Inflammatory macrophage treated with lipopolysaccharide for 1 hour (primary cell): Measurements from ENCODE around the gene HERPUD1.

Experiments
- DNase-seq, 2 donors: peaks; one replicate each; pipeline ENCODE4 v3.0.0-alpha.2; 2020 to 2022

HERPUD1 gene

DNA sequence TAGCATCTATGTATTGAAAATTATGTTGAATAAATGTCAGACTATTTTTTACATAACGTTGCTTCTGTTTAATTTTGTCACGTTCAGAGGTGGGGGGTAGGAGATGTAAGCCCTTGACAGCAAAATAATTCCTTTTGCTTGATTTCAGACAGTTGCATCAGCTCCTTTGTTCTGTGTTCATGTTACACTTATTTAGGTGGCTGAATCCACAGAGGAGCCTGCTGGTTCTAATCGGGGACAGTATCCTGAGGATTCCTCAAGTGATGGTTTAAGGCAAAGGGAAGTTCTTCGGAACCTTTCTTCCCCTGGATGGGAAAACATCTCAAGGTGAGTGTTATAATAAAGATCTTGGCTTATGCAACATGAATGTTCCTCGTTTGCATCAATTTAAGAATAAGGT, 4.5 kb downstream of the HERPUD1 start:
- DNase-seq: no peak

DNA sequence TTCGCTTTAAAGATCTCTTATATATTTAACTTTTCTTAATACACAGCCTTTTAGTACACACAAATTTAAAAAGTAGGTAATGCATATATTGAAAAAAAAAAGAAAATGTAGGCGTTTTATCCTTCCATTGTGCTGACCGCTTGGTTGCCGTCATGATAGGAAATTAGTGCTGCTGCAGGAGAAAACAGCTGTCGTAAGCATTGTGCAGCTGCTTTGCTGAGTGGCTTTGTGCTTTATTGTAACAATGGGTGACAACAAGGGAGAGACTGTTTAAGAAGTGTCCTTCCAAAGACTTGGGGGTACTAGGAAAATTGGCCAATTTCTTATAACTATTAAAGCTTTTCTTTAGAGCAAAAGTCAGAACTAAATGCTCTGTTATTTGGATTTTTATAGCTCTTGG, 5.0 kb downstream of the HERPUD1 start:
- no peak for DNase-seq

- no peak for DNase-seq
Measured at GRCh38 chr16:56938664-56939513, 6.9 kb downstream of the HERPUD1 start.

DNA sequence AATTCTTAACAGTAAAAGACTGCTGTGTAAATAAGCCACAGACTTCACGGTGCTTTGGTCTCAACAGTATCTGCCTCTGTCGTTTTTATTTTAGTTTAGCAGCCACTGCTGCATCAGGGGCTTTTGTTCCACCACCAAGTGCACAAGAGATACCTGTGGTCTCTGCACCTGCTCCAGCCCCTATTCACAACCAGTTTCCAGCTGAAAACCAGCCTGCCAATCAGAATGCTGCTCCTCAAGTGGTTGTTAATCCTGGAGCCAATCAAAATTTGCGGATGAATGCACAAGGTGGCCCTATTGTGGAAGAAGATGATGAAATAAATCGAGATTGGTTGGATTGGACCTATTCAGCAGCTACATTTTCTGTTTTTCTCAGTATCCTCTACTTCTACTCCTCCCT, 7.9 kb downstream of the HERPUD1 start:
- DNase-seq: no peak

- DNase-seq: no peak
Measured at GRCh38 chr16:56941092-56941491, 9.2 kb downstream of the HERPUD1 start.

DNA sequence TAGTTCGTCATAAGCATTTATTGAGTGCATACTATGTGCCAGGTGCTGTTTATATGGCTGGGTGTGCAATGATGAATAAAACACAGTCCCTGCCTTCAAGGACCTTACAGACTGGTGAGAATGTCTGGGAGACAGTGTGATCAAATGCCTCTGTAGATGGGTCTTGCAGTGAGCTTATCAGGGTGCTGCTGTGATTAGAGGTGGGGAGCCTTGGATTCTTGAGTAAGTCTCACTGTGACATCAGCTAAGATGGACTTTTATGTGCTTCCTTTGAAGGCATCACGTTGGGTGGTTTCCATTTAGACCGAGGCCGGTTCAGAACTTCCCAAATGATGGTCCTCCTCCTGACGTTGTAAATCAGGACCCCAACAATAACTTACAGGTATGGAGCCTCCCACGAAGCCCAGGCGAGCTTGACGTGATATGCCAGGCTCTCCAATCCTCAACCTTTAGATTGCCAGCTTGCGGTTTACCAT, 10.0 kb downstream of the HERPUD1 start:
- DNase-seq: no peak

GRCh38 chr16:56943761-56944375, 11.9 kb downstream of the HERPUD1 start:
- no peak for DNase-seq

DNA sequence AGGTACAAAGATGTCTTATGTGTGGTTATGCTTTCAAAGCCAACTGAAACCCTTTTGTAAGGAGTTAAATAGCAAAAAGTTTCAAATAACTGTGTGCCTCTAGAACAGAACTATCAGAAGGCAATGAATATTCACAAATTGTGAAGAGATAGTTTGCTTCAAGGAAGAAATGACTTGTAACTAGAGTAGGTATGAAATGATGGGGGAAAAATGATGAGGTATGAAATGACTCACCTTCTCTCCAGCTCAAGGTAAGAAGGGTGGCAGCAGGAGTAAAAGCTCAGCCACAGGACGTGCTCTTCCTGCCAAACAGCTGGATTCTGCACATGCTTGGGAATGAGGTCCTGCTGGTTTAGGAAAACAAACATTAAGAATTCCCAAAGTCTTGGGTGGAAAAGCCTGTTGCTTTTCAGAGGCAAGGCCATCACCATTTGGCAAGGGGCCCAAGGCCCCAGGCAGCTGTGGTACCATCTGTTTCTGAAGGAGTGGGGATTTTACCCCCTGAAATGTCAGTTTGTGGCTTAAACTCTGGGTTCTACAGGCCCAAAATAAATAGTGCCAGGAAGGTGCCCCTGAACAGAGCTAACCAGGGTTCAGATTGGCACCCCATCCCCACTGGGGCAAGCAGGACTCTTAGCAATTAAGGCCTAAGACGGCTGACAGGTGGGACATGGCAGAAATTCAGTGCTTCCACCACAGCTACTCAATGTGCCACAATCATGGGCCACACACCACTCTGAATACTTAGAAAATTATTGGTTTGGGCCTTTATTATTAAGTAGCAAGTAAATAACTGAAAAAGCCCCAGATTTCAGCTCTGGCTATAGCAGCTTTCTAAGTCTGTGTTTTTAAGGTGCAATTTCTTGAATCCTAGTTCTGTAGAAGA, 13.3 kb downstream of the HERPUD1 start:
- no peak for DNase-seq

DNA sequence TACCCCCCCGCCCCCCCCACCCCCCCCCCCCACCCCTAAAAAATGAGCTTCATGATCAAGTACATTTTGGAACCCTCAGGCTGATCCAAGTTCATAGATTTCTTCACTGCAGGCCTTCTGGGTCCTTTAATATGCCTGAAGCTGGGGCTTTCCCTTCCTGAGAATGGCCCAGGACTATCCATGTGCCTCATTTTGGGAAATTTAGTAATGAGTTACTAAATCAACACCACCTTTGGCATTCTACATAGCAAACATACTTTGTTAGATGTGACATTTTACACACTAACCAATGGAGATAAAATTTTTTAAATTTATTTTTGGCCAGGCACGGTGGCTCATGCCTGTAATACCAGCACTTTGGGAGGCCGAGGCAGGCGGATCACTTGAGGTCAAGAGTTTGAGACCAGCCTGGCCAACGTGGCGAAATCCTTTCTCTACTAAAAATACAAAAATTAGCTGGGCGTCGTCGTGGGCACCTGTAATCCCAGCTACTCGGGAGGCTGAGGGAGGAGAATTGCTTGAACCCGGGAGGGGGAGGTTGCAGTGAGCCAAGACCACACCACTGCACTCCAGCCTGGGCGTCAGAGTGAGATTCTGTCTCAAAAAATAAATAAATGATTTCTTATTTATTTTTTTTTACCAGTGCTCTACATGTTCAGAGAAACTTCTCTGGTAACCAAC, 14.0 kb downstream of the HERPUD1 start:
- no peak for DNase-seq

- peak in 1 of 2 donors; percentile 62 for DNase-seq
Measured at GRCh38 chr16:56946767-56947603, 15.0 kb downstream of the HERPUD1 start.

DNA sequence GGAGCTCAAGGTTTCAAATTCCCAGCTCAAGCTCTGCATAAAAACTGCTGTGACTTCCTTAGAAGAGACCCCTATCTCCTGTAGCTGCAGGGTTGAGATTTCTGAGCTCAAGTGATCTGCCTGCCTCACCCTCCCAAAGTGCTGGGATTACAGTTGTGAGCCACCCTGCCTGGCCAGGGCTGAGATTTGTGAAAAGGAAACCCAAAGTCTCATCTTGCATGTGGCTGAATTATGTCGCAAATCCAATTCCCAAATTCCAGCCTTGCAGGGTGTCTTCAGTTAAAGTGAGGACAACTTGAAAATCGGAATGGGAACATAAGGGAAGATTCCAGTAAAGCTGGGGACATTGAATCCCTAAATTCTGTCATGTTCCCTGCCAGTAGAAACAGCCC, 15.7 kb downstream of the HERPUD1 start:
- no peak for DNase-seq

DNA sequence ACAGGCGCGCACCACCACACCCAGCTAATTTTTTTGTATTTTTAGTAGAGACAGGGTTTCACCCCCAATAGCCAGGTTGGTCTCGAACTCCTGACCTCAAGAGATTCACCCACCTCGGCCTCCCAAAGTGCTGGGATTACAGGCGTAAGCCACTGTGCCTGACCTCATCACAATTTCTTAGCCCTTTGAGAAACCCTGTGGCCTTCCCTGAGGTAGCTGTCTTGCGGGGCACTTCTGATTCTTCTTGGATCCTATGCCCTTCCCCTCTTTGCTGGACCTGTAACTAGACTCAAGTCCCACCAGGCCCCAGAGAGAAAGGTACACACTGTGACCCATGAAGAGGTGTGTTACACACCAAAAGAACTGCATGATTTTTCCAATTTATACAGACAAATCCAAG, 16.3 kb downstream of the HERPUD1 start:
- DNase-seq: no peak

DNA sequence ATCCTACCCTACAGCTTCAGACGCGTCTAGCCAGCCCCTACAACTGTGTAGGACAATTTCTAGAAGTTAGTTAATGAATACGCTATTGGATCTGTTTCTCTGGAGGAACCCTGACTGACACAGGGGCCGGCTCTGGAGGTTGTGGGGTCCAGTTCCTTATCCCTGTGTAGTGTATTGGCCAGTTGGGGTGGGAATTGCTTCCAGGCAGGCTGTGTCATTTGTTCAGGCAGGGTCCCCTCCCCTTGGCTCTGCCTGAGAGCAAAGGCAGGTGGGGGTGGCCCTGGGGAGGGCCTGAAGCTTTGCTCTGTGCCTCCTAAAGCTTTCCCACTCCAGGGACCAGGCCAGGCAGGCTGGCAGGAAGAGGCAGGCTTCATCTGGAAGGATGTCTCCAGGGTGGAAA, 18.1 kb downstream of the HERPUD1 start:
- no peak for DNase-seq

GRCh38 chr16:56950455-56950854, 18.5 kb downstream of the HERPUD1 start:
- no peak for DNase-seq

- DNase-seq: peak; percentile 72 to 92
Measured at GRCh38 chr16:56950881-56951771, 19.2 kb downstream of the HERPUD1 start.

DNA sequence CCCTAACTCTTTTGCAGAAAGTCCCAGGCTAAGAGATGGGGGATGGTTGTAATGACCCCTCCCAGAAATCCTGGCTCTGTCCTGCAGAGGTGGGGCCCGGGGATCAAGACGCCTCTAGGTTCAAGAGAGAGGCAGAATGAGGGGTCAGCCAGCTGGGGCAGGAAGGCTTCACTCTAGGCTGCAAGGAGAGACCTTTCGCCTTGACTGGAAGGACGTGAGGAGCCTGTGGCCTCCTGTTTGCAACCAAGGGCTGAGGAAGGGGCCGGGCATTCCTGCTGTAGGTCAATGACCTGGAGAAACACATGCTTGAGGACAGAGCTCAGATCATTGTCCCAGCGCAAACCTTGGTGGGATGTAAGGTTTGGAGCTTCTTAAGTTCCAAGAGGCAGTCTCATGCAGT, 21.1 kb downstream of the HERPUD1 start:
- DNase-seq: no peak

DNA sequence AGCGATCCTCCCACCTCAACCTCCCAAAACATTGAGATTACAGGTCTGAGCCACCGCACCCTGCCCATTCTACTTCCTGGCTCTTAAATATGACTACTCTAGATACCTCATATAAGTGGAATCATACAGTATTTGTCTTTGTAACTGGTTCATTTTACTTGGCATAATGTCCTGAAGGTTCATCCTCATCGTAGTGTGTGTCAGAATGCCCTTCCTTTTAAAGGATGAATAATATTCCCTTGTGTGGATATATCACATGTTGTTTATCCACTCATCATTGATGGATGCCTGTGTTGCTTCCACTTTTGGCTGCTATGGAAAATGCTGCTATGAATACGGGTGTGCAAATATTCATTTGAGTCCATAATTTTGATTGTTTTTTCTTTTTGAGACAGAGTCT, 24.1 kb downstream of the HERPUD1 start:
- DNase-seq: no peak

- DNase-seq: no peak
Measured at GRCh38 chr16:56956756-56957155, 24.8 kb downstream of the HERPUD1 start.

GRCh38 chr16:56960681-56961281, 28.8 kb downstream of the HERPUD1 start:
- DNase-seq: no peak

DNA sequence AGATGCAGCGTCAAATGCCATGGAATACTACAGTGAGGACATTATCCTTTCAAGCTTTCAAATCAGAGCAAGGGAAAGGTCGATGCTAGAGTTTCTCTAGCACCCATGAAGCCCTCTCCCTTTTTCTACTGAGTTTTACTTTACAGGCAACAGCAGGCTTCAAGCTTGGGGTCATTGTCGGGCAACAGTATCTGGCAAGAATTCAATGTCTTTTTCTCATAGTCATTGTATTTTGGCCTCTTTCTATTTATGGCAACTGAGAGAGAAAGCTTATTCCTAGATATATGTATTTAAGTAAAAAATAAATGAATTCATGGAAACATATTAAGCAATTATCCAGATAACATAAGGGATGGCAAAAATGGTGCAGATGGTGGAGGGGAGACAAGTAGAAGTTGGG, 29.4 kb downstream of the HERPUD1 start:
- DNase-seq: no peak
